CD4-positive, CD25-positive, alpha-beta regulatory T cell (primary cell): ENCODE measurements around the gene WNK1. TPM values are rescaled to one million over a fixed set of nuclear protein-coding genes. Genes with fewer than 3 reads are reported as not detected.

Source experiments
- ATAC-seq, 2 donors: fragments of 150-1000 bp; cut with Tn5 transposase; one replicate each; pipeline ENCODE4 v1.10.0; 2021; ENCODE audit warnings: low read depth in 2 of 2, moderate number of reproducible peaks in 2 of 2, moderate library complexity in 1 of 2
- DNase-seq, 3 donors: peaks; one replicate each; pipeline versions ENCODE4 v3.0.0 to v3.0.0-alpha.2; 2012 to 2022; ENCODE audit warnings: mixed read lengths in 1 of 3
- H3K27ac ChIP-seq: one replicate; pipeline ENCODE4 v1.7.0; 2013; ENCODE audit warnings: mild to moderate bottlenecking, low read length; ENCODE audit not compliant: insufficient read depth, poor library complexity, severe bottlenecking
- H3K27me3 ChIP-seq: one replicate; pipeline ENCODE4 v1.7.0; 2013; ENCODE audit warnings: low read length; ENCODE audit not compliant: control insufficient read depth, insufficient read depth
- H3K36me3 ChIP-seq: one replicate; pipeline ENCODE4 v1.7.0; 2013; ENCODE audit warnings: mild to moderate bottlenecking, low read length, moderate library complexity; ENCODE audit not compliant: control insufficient read depth, insufficient read depth
- H3K4me1 ChIP-seq: 2 replicates; pipeline ENCODE4 v1.7.0; 2013; ENCODE audit warnings: mild to moderate bottlenecking, low read length; ENCODE audit not compliant: insufficient read depth, control insufficient read depth, poor library complexity, severe bottlenecking
- H3K4me3 ChIP-seq: one replicate; pipeline ENCODE4 v1.7.0; 2013; ENCODE audit warnings: low read depth, mild to moderate bottlenecking, low read length, moderate library complexity
- H3K9me3 ChIP-seq, 2 experiments: 1 replicate in 1 of 2; 2 replicates in 1 of 2; pipeline ENCODE4 v1.7.0; 2013; ENCODE audit warnings: low read length in 2 of 2, mild to moderate bottlenecking in 1 of 2, moderate library complexity in 1 of 2; ENCODE audit not compliant: control insufficient read depth in 2 of 2
- H3K27ac Mint-ChIP-seq, 3 donors: one replicate each; pipeline ENCODE4 v1.8.0; 2020 to 2022; ENCODE audit warnings: mild to moderate bottlenecking in 3 of 3, mixed read lengths in 3 of 3, moderate library complexity in 2 of 3
- H3K27me3 Mint-ChIP-seq: one replicate; pipeline ENCODE4 v1.8.0; 2022; ENCODE audit warnings: mild to moderate bottlenecking, mixed read lengths
- H3K36me3 Mint-ChIP-seq: one replicate; pipeline ENCODE4 v1.8.0; 2020; ENCODE audit warnings: mixed read lengths
- H3K4me1 Mint-ChIP-seq, 4 donors: one replicate each; pipeline ENCODE4 v1.8.0; 2020 to 2022; ENCODE audit warnings: mixed read lengths in 4 of 4, mild to moderate bottlenecking in 1 of 4
- H3K4me3 Mint-ChIP-seq, 4 donors: one replicate each; pipeline ENCODE4 v1.8.0; 2020 to 2022; ENCODE audit warnings: mild to moderate bottlenecking in 4 of 4, mixed read lengths in 4 of 4, moderate library complexity in 3 of 4
- H3K9me3 Mint-ChIP-seq, 7 donors: one replicate each; pipeline ENCODE4 v1.8.0; 2020 to 2022; ENCODE audit warnings: mixed read lengths in 7 of 7, mild to moderate bottlenecking in 3 of 7, moderate library complexity in 2 of 7
- polyA plus RNA-seq, 4 donors: library from polyadenylated mRNA; unstranded; fragments of 300-500 nt; fragmentation: Illumina TruSeq; gene quantifications; one replicate each; pipeline ENCODE4 v1.2.3, GENCODE V29; 2021
- total RNA-seq: library from RNA; stranded (reverse); gene quantifications from one replicate; pipeline ENCODE4 v1.2.3, GENCODE V29; 2022

WNK1 gene
- total and polyA plus RNA-seq, 5 donors from 2014 or later: 22.1 to 360 (median 32.8) TPM

DNA sequence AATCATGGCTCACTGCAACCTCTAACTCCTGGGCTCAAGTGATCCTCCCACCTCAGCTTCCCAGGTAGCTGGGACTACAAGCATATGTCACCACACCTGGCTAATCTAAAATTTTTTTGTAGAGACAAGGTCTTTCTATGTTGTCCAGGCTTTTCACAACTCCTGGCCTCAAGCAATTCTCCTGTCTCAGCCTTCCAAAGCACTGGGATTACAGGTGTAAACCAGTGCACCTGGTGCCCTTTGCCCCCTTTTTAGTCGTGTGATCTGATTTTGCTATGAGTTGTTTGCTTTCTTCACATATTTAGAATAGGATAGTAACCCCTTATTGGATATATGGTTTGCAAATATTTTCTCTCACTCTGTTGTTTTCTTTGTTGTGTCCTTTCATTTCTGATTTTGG lies 198.8 kb downstream of the WNK1 start:
- Mint-ChIP-seq H3K27ac (peak overlapping the region in 2 of 3 donors; percentile 33 to 78), H3K27me3 (peaks cover 8% of the 10 kb centered on the region), H3K4me3 (peak overlapping the region; percentile 36 to 98 (median 80)), H3K36me3 (no peaks in the 10 kb centered on the region), H3K4me1 (peaks cover 14 to 35% (median 26%) of the 10 kb centered on the region in 4 donors), H3K9me3 (no peaks in the 10 kb centered on the region)
- H3K36me3 ChIP-seq: no peaks in the 10 kb centered on the region
- ATAC-seq (no peak), DNase-seq (no peak)
- no peaks in the 10 kb centered on the region for H3K27me3 ChIP-seq
- peaks cover 12% of the 10 kb centered on the region for H3K4me1 ChIP-seq
- H3K9me3 ChIP-seq: no peaks in the 10 kb centered on the region
- H3K27ac ChIP-seq: no peak overlapping the region
- no peak overlapping the region for H3K4me3 ChIP-seq

DNA sequence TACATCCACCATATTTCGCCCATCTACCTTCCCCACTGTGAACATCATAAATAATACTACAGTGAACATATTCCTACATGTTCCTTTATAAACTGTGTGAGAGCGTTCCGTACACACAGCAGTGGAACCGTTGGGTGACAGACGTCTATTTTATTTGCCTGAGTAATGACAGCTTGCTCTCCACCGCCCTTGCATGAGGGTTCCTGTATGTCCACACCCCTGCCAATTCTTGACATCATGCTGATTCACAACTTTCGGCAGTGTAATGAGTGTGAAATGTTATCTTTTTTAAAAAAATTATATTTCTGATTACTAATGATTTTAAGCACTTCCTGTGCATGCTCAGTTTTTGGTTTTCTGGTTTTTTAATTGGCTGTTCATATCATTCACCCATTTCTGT lies 201.4 kb downstream of the WNK1 start:
- Histone ChIP-seq H3K27ac (no peak overlapping the region), H3K36me3 (no peaks in the 10 kb centered on the region), H3K27me3 (no peaks in the 10 kb centered on the region), H3K4me1 (peaks cover 4% of the 10 kb centered on the region), H3K4me3 (no peak overlapping the region), H3K9me3 (no peaks in the 10 kb centered on the region)
- Mint-ChIP-seq H3K27me3 (peaks cover 8% of the 10 kb centered on the region), H3K9me3 (no peaks in the 10 kb centered on the region), H3K27ac (peak overlapping the region in 1 of 3 donors; percentile 34), H3K36me3 (no peaks in the 10 kb centered on the region), H3K4me1 (peaks cover 3 to 14% (median 13%) of the 10 kb centered on the region in 4 donors), H3K4me3 (peak overlapping the region in 2 of 4 donors; percentile 47 to 80)
- peak in 1 of 3 donors; percentile 65 for DNase-seq
- no peak for ATAC-seq

DNA sequence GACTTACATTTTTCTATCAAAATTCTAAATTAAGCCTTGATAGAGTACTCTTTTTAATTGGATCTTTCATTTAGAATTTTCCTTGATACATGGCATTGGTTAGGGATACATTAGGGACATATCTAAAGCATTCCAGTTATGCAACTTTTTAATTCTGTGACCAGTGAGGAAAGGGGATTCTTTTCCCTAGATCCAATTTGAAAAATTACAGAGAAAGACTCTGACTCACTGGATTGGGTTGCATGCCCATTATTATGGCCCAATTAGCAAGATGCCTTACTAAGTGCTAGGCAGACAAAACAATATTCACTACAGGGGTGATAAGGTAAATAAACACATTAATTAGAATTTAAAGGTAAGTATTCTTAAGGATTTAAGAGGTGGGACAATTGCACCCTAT lies 202.4 kb downstream of the WNK1 start:
- Histone ChIP-seq H3K4me3 (no peak overlapping the region), H3K9me3 (no peaks in the 10 kb centered on the region), H3K27me3 (no peaks in the 10 kb centered on the region), H3K27ac (no peak overlapping the region), H3K4me1 (peaks cover 4% of the 10 kb centered on the region), H3K36me3 (no peaks in the 10 kb centered on the region)
- H3K27ac Mint-ChIP-seq: no peak overlapping the region
- no peaks in the 10 kb centered on the region for H3K36me3 Mint-ChIP-seq
- H3K27me3 Mint-ChIP-seq: peaks cover 3% of the 10 kb centered on the region
- H3K4me3 Mint-ChIP-seq: peak overlapping the region in 1 of 4 donors; percentile 74
- peaks cover 0 to 10% (median 4%) of the 10 kb centered on the region in 4 donors for H3K4me1 Mint-ChIP-seq
- DNase-seq (no peak), ATAC-seq (no peak)
- H3K9me3 Mint-ChIP-seq: no peaks in the 10 kb centered on the region

DNA sequence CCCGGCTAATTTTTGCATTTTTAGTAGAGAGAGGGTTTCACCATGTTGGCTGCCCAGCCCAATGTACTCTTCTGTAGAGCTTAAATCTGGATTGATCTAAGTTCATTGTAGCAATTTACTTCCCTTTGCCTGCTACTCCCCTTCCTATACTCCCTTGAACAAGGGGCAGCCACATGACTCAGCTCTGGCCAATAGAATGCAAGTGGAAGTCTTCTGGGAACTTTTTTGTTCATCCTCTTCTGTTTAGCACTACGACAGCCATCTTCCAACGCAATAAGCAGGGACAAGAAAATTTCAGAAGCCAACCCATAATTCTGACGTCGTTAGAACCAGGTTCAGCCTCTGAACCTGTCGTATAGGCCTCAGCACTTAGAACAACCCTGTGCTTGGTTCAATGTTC lies 203.6 kb downstream of the WNK1 start:
- Mint-ChIP-seq H3K4me1 (peaks cover 0 to 10% (median 2%) of the 10 kb centered on the region in 4 donors), H3K36me3 (no peaks in the 10 kb centered on the region), H3K9me3 (no peaks in the 10 kb centered on the region), H3K27ac (no peak overlapping the region), H3K27me3 (no peaks in the 10 kb centered on the region), H3K4me3 (no peak overlapping the region)
- DNase-seq: no peak
- ATAC-seq: no peak
- no peaks in the 10 kb centered on the region for H3K36me3 ChIP-seq
- H3K27ac ChIP-seq: no peak overlapping the region
- no peaks in the 10 kb centered on the region for H3K9me3 ChIP-seq
- H3K4me3 ChIP-seq: no peak overlapping the region
- H3K4me1 ChIP-seq: no peaks in the 10 kb centered on the region
- H3K27me3 ChIP-seq: no peaks in the 10 kb centered on the region

DNA sequence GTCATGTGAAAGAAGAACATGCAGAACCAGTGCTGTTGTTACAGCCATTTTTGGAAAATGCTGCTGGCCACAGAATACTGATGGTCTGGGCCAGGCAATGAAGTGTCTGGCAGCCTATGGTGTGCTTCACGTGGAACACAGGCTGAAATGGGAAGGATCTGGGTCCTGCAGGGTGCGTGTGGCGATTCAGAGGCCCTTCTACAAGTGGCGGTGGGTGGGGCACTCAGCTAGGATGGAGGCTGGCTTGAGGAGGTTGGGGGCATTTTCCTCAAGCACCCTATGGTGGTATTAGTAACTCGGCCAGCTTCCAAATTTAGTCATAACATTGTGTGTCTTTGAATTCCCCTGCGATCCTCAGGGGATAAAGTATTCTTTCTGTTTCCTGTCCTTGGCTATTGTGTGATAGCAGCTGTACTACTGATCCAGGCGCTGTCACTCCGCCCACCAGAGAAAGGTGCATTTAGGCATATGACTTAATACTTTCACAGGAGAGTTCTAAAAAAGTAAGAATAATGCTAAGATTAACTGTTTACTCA lies 206.3 kb downstream of the WNK1 start:
- no peak overlapping the region for H3K4me3 ChIP-seq
- no peaks in the 10 kb centered on the region for H3K9me3 ChIP-seq
- H3K4me1 ChIP-seq: no peaks in the 10 kb centered on the region
- DNase-seq: no peak
- Mint-ChIP-seq H3K4me1 (peaks cover 0 to 6% (median under 1%) of the 10 kb centered on the region in 4 donors), H3K4me3 (no peak overlapping the region), H3K36me3 (no peaks in the 10 kb centered on the region), H3K27ac (no peak overlapping the region), H3K27me3 (no peaks in the 10 kb centered on the region), H3K9me3 (no peaks in the 10 kb centered on the region)
- H3K27me3 ChIP-seq: no peaks in the 10 kb centered on the region
- no peak overlapping the region for H3K27ac ChIP-seq
- no peak for ATAC-seq
- no peaks in the 10 kb centered on the region for H3K36me3 ChIP-seq

Other genes starting within 250 kb of the WNK1 start
- gene NINJ2, start 89.1 kb upstream of the WNK1 start, total RNA-seq: 16.8 TPM
- gene NINJ2, start 89.1 kb upstream of the WNK1 start, polyA plus RNA-seq: 100 to 1,000 TPM; 106 to 170 (median 143) TPM
- 13.8 TPM for gene RAD52, start 197.1 kb downstream of the WNK1 start, total RNA-seq
- gene RAD52, start 197.1 kb downstream of the WNK1 start, polyA plus RNA-seq: 1 to 10 TPM; 2.6 to 5.6 (median 2.9) TPM
- 46.5 TPM for gene ERC1, start 238.6 kb downstream of the WNK1 start, total RNA-seq
- gene ERC1, start 238.6 kb downstream of the WNK1 start, polyA plus RNA-seq: 1 to 10 TPM; 5.7 to 7.7 (median 7.1) TPM